Astrocyte (in vitro differentiated cells and primary cell): Measurements from ENCODE around the gene MVD.

Source experiments
- CTCF ChIP-seq: IDR thresholded peaks from 2 replicates; pipeline ENCODE4 v1.5.1; 2011; ENCODE audit warnings: low read depth, mild to moderate bottlenecking, inconsistent platforms, low read length, moderate library complexity; ENCODE audit not compliant: insufficient read depth
- EZH2 ChIP-seq: IDR thresholded peaks from 2 replicates; pipeline ENCODE4 v1.6.1; 2012; ENCODE audit warnings: mild to moderate bottlenecking, low read length, inconsistent platforms; ENCODE audit not compliant: insufficient read depth

GRCh38 chr16:88649924-88650748 lies 12.8 kb downstream of the MVD start:
- TF ChIP-seq CTCF: no peak
- TF ChIP-seq EZH2: no peak
